GM12891 (cell line): ENCODE results near the gene TFRC.
"Not testable (repeated sequence)": the region's sequence is repeated elsewhere in the genome, so short reads cannot be mapped to it uniquely, and the experiment has no call there.

Source experiments
- POLR2A ChIP-seq: IDR thresholded peaks from 2 replicates; pipeline ENCODE4 v1.6.1; 2011; ENCODE audit warnings: low read depth, low read length, control low read depth
- POLR2AphosphoS5 ChIP-seq: IDR thresholded peaks from 2 replicates; pipeline ENCODE4 v1.6.1; 2011; ENCODE audit warnings: low read depth, low read length, control low read depth
- SPI1 ChIP-seq: IDR thresholded peaks from 2 replicates; pipeline ENCODE4 v1.6.1; 2011; ENCODE audit warnings: low read depth, low read length, control low read depth

- TF ChIP-seq POLR2A, POLR2AphosphoS5, SPI1: not testable (repeated sequence)
Measured at GRCh38 chr3:196104707-196105106, 22.8 kb upstream of the TFRC start.
